ENCODE results near the gene KIF24. TPM values are rescaled to one million over a fixed set of nuclear protein-coding genes. Genes with fewer than 3 reads are reported as not detected.

Gene KIF24
- total and polyA plus RNA-seq, 2 of the 8 experiments (the other 6 are each of a cell fraction or from before 2014, with no cell fraction given), result 2.7 to 3.9 TPM

GRCh38 chr9:34341659-34342295 is 12.7 kb upstream of the KIF24 start:
- no peaks in the 10 kb centered on the region for H3K27me3 ChIP-seq (replicated peaks in 1 of 4; ENCODE audit: control insufficient read depth in 3 of 4, extremely low read depth in 1 of 4, insufficient read depth in 3 of 4, low read length in 3 of 4)
- H3K23ac ChIP-seq (ENCODE audit: insufficient read length), result no peak overlapping the region
- H3K4me2 ChIP-seq (ENCODE audit: insufficient read depth in 1 of 2, low read depth in 2 of 2, low read length in 2 of 2), result no peak overlapping the region
- no peak overlapping the region for H4K8ac ChIP-seq (ENCODE audit: extremely low read depth, insufficient read depth, low read length)
- no peak for FAIRE-seq
- no peak overlapping the region for H4K5ac ChIP-seq (ENCODE audit: insufficient read length, low read depth, low read length)
- DNase-seq (ENCODE audit: low read depth in 1 of 2, low spot score in 2 of 2), result no peak
- no peak overlapping the region for H3K14ac ChIP-seq (ENCODE audit: insufficient read length)
- H2BK120ac ChIP-seq (replicated peaks; ENCODE audit: low read depth, low read length), result no peak overlapping the region
- H3K18ac ChIP-seq (ENCODE audit: extremely low read depth, low read length), result no peak overlapping the region
- 83% methylated on average over 6 of the region's 7 CpGs; no CpG with 5 or more reads in 1 of the 2 experiments for WGBS, 2 experiments (ENCODE audit: extremely low coverage in 1 of 2, insufficient coverage in 1 of 2, insufficient read length in 1 of 2, insufficient replicate concordance in 2 of 2, low coverage in 1 of 2, low lambda C conversion rate in 2 of 2, missing lambda C conversion rate in 1 of 2)
- no peak overlapping the region for H2AK5ac ChIP-seq (ENCODE audit: low read depth, low read length)
- no peaks in the 10 kb centered on the region; the same call in 1 of the 2 replicates for H3K79me1 ChIP-seq (ENCODE audit: low read depth, low read length)
- no peak overlapping the region for H3K4me3 ChIP-seq (ENCODE audit: extremely low read depth in 1 of 4, insufficient read depth in 2 of 4, low read depth in 3 of 4, low read length in 4 of 4)
- H3K36me3 ChIP-seq (ENCODE audit: control insufficient read depth in 2 of 4, insufficient read depth in 4 of 4, low read length in 3 of 4), result peaks cover 0 to 11% (median 5%) of the 10 kb centered on the region in 4 experiments; a peak in 4 of 8 replicates
- no peaks in the 10 kb centered on the region for H3K9me3 ChIP-seq (ENCODE audit: insufficient read depth in 2 of 2, low read depth in 1 of 2, low read length in 1 of 2)
- H3K23me2 ChIP-seq (ENCODE audit: low read depth, low read length), result no peaks in the 10 kb centered on the region
- ChIA-PET POLR2A (ENCODE audit: partially characterized antibody) (no interaction called here), CTCF (ENCODE audit: partially characterized antibody) (interaction anchor here (2.3 to 16.6 kb wide), 3 partner anchors 9 to 87 kb away, joined by 6 to 350 read pairs (median 27); partner anchors contain the start of gene MYORG)
- H3K27ac ChIP-seq (ENCODE audit: low read depth, low read length), result no peak overlapping the region
- H4K20me1 ChIP-seq (replicated peaks in 1 of 2; ENCODE audit: control insufficient read depth in 1 of 2, insufficient read depth in 2 of 2, low read length in 2 of 2), result no peaks in the 10 kb centered on the region
- H3K4ac ChIP-seq (replicated peaks; ENCODE audit: insufficient read length, low read depth, low read length), result no peak overlapping the region
- H3K79me2 ChIP-seq (ENCODE audit: control insufficient read depth in 1 of 2, insufficient read depth in 2 of 2, low read length in 2 of 2), result no peaks in the 10 kb centered on the region
- H2BK20ac ChIP-seq (ENCODE audit: low read length), result no peak overlapping the region
- no peak overlapping the region for H3K56ac ChIP-seq (replicated peaks; ENCODE audit: insufficient read length, low read depth, low read length)
- no peak overlapping the region for H3K9ac ChIP-seq (replicated peaks in 1 of 4; ENCODE audit: extremely low read depth in 1 of 4, low read depth in 3 of 4, low read length in 3 of 4)
- no peak overlapping the region for H2BK12ac ChIP-seq (ENCODE audit: low read depth, low read length)
- H2AFZ ChIP-seq (ENCODE audit: low read length), result no peak overlapping the region
- no peak overlapping the region for H4K91ac ChIP-seq (replicated peaks; ENCODE audit: insufficient read length, low read length)
- no peak overlapping the region for H2BK15ac ChIP-seq (ENCODE audit: low read length)
- H2BK5ac ChIP-seq (ENCODE audit: low read depth, low read length), result no peak overlapping the region
- H3K4me1 ChIP-seq (replicated peaks in 1 of 4; ENCODE audit: control insufficient read depth in 3 of 4, insufficient read depth in 4 of 4, low read length in 3 of 4), result no peaks in the 10 kb centered on the region
- no peak for TF ChIP-seq E2F6 (IDR thresholded peaks at IDR 0.05)
- TF ChIP-seq SP1 (IDR thresholded peaks at IDR 0.05; ENCODE audit: low read depth, low read length), result no peak
- no peak for TF ChIP-seq CTBP2 (IDR thresholded peaks at IDR 0.05; ENCODE audit: borderline replicate concordance, insufficient read depth, insufficient read length, low read length)
- TF ChIP-seq CREB1 (IDR thresholded peaks at IDR 0.05), result no peak
- no peak for TF ChIP-seq POLR2AphosphoS5 (IDR thresholded peaks at IDR 0.05; ENCODE audit: low read depth, low read length)
- no peak for TF ChIP-seq TAF7 (optimal IDR thresholded peaks at IDR 0.05; ENCODE audit: borderline replicate concordance, low read depth, low read length)
- TF ChIP-seq MAFK (IDR thresholded peaks at IDR 0.05; ENCODE audit: low read depth, low read length), result no peak
- no peak for TF ChIP-seq FOSL1 (IDR thresholded peaks at IDR 0.05; ENCODE audit: insufficient read depth, low read depth, low read length)
- no peak for TF ChIP-seq SP2 (IDR thresholded peaks at IDR 0.05; ENCODE audit: low read length)
- TF ChIP-seq YY1 (IDR thresholded peaks at IDR 0.05; ENCODE audit: low read depth, low read length), result no peak
- no peak for TF ChIP-seq SIX5 (IDR thresholded peaks at IDR 0.05; ENCODE audit: low read depth, low read length)
- no peak for TF ChIP-seq HDAC2 (IDR thresholded peaks at IDR 0.05; ENCODE audit: borderline replicate concordance in 1 of 2, low read depth in 2 of 2, low read length in 2 of 2)
- TF ChIP-seq ASH2L (IDR thresholded peaks at IDR 0.05; ENCODE audit: low read length), result no peak
- TF ChIP-seq KDM5A (IDR thresholded peaks at IDR 0.05; ENCODE audit: low read length), result no peak

Measured in H1 (cell line).